SK-N-MC (cell line): ENCODE measurements around the gene SUCLA2.

Experiments used
- EZH2 ChIP-seq: fragments of 200-600 bp; sonication (generic); IDR thresholded peaks from one replicate; pipeline ENCODE4 v1.6.1; 2017; ENCODE audit warnings: antibody characterized with exemption
- POLR2AphosphoS5 ChIP-seq: IDR thresholded peaks from 2 replicates; pipeline ENCODE4 v1.6.1; 2012; ENCODE audit warnings: mild to moderate bottlenecking, low read depth, low read length, borderline replicate concordance

- TF ChIP-seq EZH2 (no peak), POLR2AphosphoS5 (no peak)
These were observed 66.7 kb downstream of the SUCLA2 start for GRCh38 chr13:47934371-47934770.
